Fibroblast of the conjunctiva (primary cell): ENCODE results near the gene C10orf53.

Source experiments
- DNase-seq: peaks from one replicate; pipeline ENCODE4 v3.0.0-alpha.2; 2010; ENCODE audit warnings: low read depth

The C10orf53 gene

GRCh38 chr10:49737474-49738201 is 58.2 kb downstream of the C10orf53 start:
- DNase-seq: no peak

GRCh38 chr10:49738616-49739360 is 59.3 kb downstream of the C10orf53 start:
- no peak for DNase-seq

GRCh38 chr10:49739426-49739825 is 60.0 kb downstream of the C10orf53 start:
- no peak for DNase-seq

- no peak for DNase-seq
Measured at GRCh38 chr10:49740346-49741107, 61.1 kb downstream of the C10orf53 start.

GRCh38 chr10:49741108-49741995 is 61.9 kb downstream of the C10orf53 start:
- no peak for DNase-seq

GRCh38 chr10:49742683-49743463 is 63.4 kb downstream of the C10orf53 start:
- DNase-seq: no peak

- no peak for DNase-seq
Measured at GRCh38 chr10:49743464-49744075, 64.1 kb downstream of the C10orf53 start.

GRCh38 chr10:49744091-49744685 is 64.7 kb downstream of the C10orf53 start:
- no peak for DNase-seq

- no peak for DNase-seq
Measured at GRCh38 chr10:49744924-49745605, 65.6 kb downstream of the C10orf53 start.

GRCh38 chr10:49745756-49746155 is 66.3 kb downstream of the C10orf53 start:
- no peak for DNase-seq

- no peak for DNase-seq
Measured at GRCh38 chr10:49746626-49747302, 67.3 kb downstream of the C10orf53 start.
